ENCODE measurements around the gene BEAN1. TPM values are rescaled to one million over a fixed set of nuclear protein-coding genes. Genes with fewer than 3 reads are reported as not detected.

Gene BEAN1
- total RNA-seq, 6 experiments from 2014 or later, result not detected

- no peaks in the 10 kb centered on the region for H3K27me3 Mint-ChIP-seq (ENCODE audit: insufficient read depth)
- H3K36me3 Mint-ChIP-seq (ENCODE audit: low read depth), result peaks cover 36% of the 10 kb centered on the region
- no peak for DNase-seq
- H3K4me3 Mint-ChIP-seq, result no peak overlapping the region
- no peaks in the 10 kb centered on the region for H3K9me3 Mint-ChIP-seq
- peaks cover 19% of the 10 kb centered on the region for H3K4me1 Mint-ChIP-seq (ENCODE audit: low read depth)
- TF ChIP-seq, protein P1, sequence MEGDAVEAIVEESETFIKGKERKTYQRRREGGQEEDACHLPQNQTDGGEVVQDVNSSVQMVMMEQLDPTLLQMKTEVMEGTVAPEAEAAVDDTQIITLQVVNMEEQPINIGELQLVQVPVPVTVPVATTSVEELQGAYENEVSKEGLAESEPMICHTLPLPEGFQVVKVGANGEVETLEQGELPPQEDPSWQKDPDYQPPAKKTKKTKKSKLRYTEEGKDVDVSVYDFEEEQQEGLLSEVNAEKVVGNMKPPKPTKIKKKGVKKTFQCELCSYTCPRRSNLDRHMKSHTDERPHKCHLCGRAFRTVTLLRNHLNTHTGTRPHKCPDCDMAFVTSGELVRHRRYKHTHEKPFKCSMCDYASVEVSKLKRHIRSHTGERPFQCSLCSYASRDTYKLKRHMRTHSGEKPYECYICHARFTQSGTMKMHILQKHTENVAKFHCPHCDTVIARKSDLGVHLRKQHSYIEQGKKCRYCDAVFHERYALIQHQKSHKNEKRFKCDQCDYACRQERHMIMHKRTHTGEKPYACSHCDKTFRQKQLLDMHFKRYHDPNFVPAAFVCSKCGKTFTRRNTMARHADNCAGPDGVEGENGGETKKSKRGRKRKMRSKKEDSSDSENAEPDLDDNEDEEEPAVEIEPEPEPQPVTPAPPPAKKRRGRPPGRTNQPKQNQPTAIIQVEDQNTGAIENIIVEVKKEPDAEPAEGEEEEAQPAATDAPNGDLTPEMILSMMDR (IDR thresholded peaks at IDR 0.05), result no peak
- H3K27ac Mint-ChIP-seq, result no peak overlapping the region
Observed at GRCh38 chr16:66529475-66529874, 102.4 kb downstream of the BEAN1 start.

Other genes starting within 250 kb of the BEAN1 start
- not detected for gene CDH5, start 60.6 kb upstream of the BEAN1 start, total RNA-seq (2021; fragmentation: NEBNext Ultra II Directional; extraction: Animal tissue kit (Norgen Biotek cat#: 25700))
- 10 to 100 TPM; 29.1 to 43.8 (median 32.6) TPM for gene TK2, start 122.8 kb downstream of the BEAN1 start, total RNA-seq (2021; fragmentation: NEBNext Ultra II Directional; extraction: Animal tissue kit (Norgen Biotek cat#: 25700))
- gene CKLF, start 125.3 kb downstream of the BEAN1 start, total RNA-seq (2021; fragmentation: NEBNext Ultra II Directional; extraction: Animal tissue kit (Norgen Biotek cat#: 25700)), result 10 to 100 TPM; 44.7 to 61.4 (median 56.8) TPM
- 1 to 10 TPM; 4.2 to 5.5 (median 4.9) TPM for gene CMTM1, start 139.1 kb downstream of the BEAN1 start, total RNA-seq (2021; fragmentation: NEBNext Ultra II Directional; extraction: Animal tissue kit (Norgen Biotek cat#: 25700))
- gene CMTM2, start 152.2 kb downstream of the BEAN1 start, total RNA-seq (2021; fragmentation: NEBNext Ultra II Directional; extraction: Animal tissue kit (Norgen Biotek cat#: 25700)), result not detected
- 10 to 100 TPM; 26.3 to 35.6 (median 28.0) TPM for gene CMTM3, start 177.4 kb downstream of the BEAN1 start, total RNA-seq (2021; fragmentation: NEBNext Ultra II Directional; extraction: Animal tissue kit (Norgen Biotek cat#: 25700))